ENCODE measurements around the gene BCDIN3D.

The BCDIN3D gene, protein sequence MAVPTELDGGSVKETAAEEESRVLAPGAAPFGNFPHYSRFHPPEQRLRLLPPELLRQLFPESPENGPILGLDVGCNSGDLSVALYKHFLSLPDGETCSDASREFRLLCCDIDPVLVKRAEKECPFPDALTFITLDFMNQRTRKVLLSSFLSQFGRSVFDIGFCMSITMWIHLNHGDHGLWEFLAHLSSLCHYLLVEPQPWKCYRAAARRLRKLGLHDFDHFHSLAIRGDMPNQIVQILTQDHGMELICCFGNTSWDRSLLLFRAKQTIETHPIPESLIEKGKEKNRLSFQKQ

DNA sequence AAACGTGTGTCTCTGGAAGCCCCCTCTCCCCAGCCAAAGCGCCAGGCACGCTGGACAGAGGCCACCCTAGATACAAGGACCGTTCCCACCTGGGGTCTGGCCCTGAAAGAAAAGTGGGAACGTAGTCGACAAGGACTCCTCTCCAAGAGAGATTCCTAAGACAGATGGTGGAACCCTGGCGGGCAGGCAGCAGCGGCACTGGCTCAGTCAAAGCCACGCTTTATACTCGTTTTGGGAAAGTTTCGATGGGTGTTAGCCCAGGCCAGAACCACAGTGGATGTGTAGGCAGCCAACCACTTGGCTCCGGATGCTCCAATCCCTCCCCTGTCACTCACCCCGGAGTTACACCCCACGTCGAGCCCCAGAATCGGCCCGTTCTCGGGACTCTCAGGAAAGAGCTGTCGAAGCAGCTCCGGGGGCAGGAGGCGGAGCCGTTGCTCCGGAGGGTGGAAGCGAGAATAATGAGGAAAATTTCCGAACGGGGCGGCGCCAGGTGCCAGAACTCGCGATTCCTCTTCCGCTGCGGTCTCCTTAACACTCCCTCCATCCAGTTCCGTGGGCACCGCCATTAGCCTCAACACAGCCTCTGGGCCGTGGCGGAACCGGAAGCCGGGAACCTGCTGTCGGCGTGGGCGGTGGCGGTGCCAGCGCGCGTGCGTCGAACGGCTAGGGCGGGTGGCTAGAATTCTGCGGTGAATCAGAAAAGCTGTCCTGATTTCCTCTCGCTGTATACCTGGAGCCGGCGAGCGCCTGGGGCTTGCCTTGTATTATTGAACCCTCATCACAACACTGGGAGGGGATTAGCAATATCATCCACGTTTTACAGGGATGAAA, at the start of gene BCDIN3D:
TSS of gene BCDIN3D (minus strand) at position 588 of the 834 bp plus-strand sequence. CDS start at position 569, 19 bp downstream.
- no peaks in the 10 kb centered on the region for H3K36me3 ChIP-seq (ENCODE audit: low read depth)
- ATAC-seq (ENCODE audit: low read depth), result peak; percentile 94
- peak; percentile 94 for DNase-seq (ENCODE audit: low spot score)
- peak within 1 kb of the TSS; percentile 43 for H3K4me3 ChIP-seq (ENCODE audit: severe bottlenecking)
- H3K4me1 ChIP-seq (ENCODE audit: insufficient read depth, poor library complexity, severe bottlenecking), result peaks cover 6% of the 10 kb centered on the region
- peak within 1 kb of the TSS; percentile 83 for H3K27ac ChIP-seq (ENCODE audit: poor library complexity, severe bottlenecking)
- TF ChIP-seq, protein P1, sequence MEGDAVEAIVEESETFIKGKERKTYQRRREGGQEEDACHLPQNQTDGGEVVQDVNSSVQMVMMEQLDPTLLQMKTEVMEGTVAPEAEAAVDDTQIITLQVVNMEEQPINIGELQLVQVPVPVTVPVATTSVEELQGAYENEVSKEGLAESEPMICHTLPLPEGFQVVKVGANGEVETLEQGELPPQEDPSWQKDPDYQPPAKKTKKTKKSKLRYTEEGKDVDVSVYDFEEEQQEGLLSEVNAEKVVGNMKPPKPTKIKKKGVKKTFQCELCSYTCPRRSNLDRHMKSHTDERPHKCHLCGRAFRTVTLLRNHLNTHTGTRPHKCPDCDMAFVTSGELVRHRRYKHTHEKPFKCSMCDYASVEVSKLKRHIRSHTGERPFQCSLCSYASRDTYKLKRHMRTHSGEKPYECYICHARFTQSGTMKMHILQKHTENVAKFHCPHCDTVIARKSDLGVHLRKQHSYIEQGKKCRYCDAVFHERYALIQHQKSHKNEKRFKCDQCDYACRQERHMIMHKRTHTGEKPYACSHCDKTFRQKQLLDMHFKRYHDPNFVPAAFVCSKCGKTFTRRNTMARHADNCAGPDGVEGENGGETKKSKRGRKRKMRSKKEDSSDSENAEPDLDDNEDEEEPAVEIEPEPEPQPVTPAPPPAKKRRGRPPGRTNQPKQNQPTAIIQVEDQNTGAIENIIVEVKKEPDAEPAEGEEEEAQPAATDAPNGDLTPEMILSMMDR (IDR thresholded peaks at IDR 0.05; ENCODE audit: poor library complexity, severe bottlenecking), result no peak
- H3K9me3 ChIP-seq (ENCODE audit: severe bottlenecking), result no peaks in the 10 kb centered on the region
- H3K27me3 ChIP-seq (ENCODE audit: insufficient read depth, poor library complexity, severe bottlenecking), result no peaks in the 10 kb centered on the region

DNA sequence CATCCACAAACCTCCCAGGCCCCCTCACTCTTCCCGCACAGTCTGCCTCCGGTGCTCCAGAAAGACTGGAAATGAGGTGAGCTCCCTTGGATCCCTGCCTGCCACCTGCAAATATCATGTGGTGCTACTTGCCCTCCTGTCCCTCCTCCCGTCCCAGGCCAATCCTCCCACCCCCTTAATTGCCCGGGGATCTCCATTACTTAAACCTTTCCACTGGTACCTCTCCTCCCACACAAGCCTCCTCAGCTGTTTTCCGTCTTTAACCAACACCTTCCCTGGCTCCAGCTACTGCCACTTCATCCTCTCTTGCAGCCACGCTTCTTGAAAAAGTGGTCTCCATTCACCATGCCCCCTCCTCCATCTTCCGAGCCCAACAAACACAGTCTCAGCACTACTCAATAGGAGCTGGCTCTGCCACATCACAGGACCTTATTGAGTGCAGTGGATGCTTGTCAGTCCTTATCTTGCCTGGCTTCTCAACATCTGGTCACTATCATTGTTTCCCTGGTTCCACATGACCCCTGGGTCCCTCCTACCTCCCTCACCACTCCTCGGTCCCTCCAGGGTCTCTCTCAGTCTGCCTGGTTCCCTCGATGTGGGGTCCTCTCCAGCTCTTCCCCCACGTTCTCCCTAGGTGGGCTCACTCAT, 49.3 kb upstream of the BCDIN3D start:
- Histone ChIP-seq H3K27me3 (ENCODE audit: insufficient read depth, poor library complexity, severe bottlenecking) (no peaks in the 10 kb centered on the region), H3K4me1 (ENCODE audit: insufficient read depth, poor library complexity, severe bottlenecking) (peaks cover 4% of the 10 kb centered on the region), H3K4me3 (ENCODE audit: severe bottlenecking) (no peak overlapping the region), H3K36me3 (ENCODE audit: low read depth) (no peaks in the 10 kb centered on the region), H3K9me3 (ENCODE audit: severe bottlenecking) (no peaks in the 10 kb centered on the region), H3K27ac (ENCODE audit: poor library complexity, severe bottlenecking) (no peak overlapping the region)
- DNase-seq (ENCODE audit: low spot score) (peak; percentile 30), ATAC-seq (ENCODE audit: low read depth) (no peak)
- TF ChIP-seq, protein P1 (IDR thresholded peaks at IDR 0.05; ENCODE audit: poor library complexity, severe bottlenecking), result no peak

DNA sequence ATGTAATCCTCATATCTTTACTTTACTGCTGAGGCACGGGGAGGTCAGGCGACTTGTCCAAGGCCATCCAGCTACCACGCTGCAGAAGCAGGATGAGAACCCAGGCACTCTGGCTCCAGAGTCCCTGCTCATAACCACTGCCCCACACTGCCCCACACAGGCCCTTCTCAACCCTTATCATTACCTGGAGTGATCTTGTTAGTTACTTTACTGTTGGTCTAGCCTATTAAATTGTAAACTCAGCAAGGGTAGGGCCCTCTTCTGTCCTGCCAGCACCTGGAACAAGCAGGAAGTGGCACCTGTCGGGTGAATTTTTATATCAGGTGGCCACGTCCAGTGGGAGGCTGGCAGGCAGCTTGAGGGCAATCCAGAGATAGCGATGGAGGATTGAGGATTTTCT, 48.6 kb upstream of the BCDIN3D start:
- no peaks in the 10 kb centered on the region for H3K9me3 ChIP-seq (ENCODE audit: severe bottlenecking)
- TF ChIP-seq, protein P1 (IDR thresholded peaks at IDR 0.05; ENCODE audit: poor library complexity, severe bottlenecking), result no peak
- H3K36me3 ChIP-seq (ENCODE audit: low read depth), result no peaks in the 10 kb centered on the region
- peaks cover 4% of the 10 kb centered on the region for H3K4me1 ChIP-seq (ENCODE audit: insufficient read depth, poor library complexity, severe bottlenecking)
- ATAC-seq (ENCODE audit: low read depth) (no peak), DNase-seq (ENCODE audit: low spot score) (peak; percentile 25)
- no peak overlapping the region for H3K4me3 ChIP-seq (ENCODE audit: severe bottlenecking)
- no peak overlapping the region for H3K27ac ChIP-seq (ENCODE audit: poor library complexity, severe bottlenecking)
- no peaks in the 10 kb centered on the region for H3K27me3 ChIP-seq (ENCODE audit: insufficient read depth, poor library complexity, severe bottlenecking)

DNA sequence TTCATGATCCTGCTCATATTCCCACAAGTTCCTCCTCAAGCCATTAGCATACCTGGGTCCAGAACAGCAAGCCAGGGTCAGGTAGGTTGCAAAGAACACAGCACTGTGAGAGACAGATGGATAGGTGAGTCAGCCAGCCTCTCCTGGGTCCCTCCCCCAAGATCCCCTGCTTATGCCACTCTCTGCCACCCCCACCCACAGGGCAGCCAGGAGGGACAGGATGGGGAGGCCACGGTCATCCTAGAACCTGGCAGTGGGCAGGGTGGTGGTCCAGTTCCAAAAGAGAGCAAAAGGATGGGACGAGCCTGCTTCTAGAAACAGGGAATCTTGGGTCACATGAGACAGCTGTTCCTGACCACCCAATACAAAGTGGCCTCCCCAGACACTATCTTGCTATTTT, 48.1 kb upstream of the BCDIN3D start:
- no peaks in the 10 kb centered on the region for H3K27me3 ChIP-seq (ENCODE audit: insufficient read depth, poor library complexity, severe bottlenecking)
- ATAC-seq (ENCODE audit: low read depth), result no peak
- H3K36me3 ChIP-seq (ENCODE audit: low read depth), result no peaks in the 10 kb centered on the region
- H3K4me1 ChIP-seq (ENCODE audit: insufficient read depth, poor library complexity, severe bottlenecking), result peaks cover 4% of the 10 kb centered on the region
- H3K27ac ChIP-seq (ENCODE audit: poor library complexity, severe bottlenecking), result no peak overlapping the region
- no peak overlapping the region for H3K4me3 ChIP-seq (ENCODE audit: severe bottlenecking)
- TF ChIP-seq, protein P1 (IDR thresholded peaks at IDR 0.05; ENCODE audit: poor library complexity, severe bottlenecking), result no peak
- H3K9me3 ChIP-seq (ENCODE audit: severe bottlenecking), result no peaks in the 10 kb centered on the region
- peak; percentile 20 for DNase-seq (ENCODE audit: low spot score)
